GM23248 (cell line): ENCODE measurements around the gene OR4K14.

ENCODE experiments used
- EZH2 ChIP-seq: fragments of 200-600 bp; sonication (generic); IDR thresholded peaks from 2 replicates; pipeline ENCODE4 v1.6.1; 2018; ENCODE audit warnings: antibody characterized with exemption, mild to moderate bottlenecking; ENCODE audit not compliant: insufficient read depth, poor library complexity, severe bottlenecking
- EZH2phosphoT487 ChIP-seq: fragments of 200-600 bp; sonication (generic); IDR thresholded peaks from 2 replicates; pipeline ENCODE4 v1.6.1; 2018; ENCODE audit warnings: antibody characterized with exemption, moderate library complexity, mild to moderate bottlenecking, low read depth; ENCODE audit not compliant: insufficient read depth

GRCh38 chr14:19974844-19975243 lies 44.3 kb downstream of the OR4K14 start:
- TF ChIP-seq EZH2 (no peak), EZH2phosphoT487 (no peak)
